GM12801 (cell line): ENCODE measurements around the gene GPR132.

ENCODE experiments used
- CTCF ChIP-seq: IDR thresholded peaks from one replicate; pipeline ENCODE4 v1.5.1; 2011; ENCODE audit warnings: control low read depth; ENCODE audit not compliant: insufficient read length; ENCODE audit errors: extremely low read depth

GPR132 gene

GRCh38 chr14:105071942-105072341 lies 6.7 kb upstream of the GPR132 start:
- no peak for TF ChIP-seq CTCF

DNA sequence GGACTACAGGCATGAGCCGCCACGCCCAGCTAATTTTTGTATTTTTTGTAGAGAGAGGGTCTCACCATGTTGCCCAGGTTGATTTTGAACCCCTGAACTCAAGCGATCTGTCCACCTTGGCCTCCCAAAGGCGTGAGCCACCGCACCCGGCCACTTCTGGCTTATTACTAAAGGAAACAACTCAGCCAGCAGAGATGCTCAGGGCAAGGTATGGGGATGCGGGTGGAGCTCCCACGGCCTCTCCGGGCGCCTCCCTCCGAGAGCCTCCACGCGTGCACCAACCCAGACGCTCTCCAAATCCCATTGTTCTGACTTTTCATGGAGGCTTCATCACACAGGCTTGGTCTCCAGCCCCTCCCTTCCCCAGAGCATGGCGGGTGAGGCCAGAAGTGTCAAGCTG lies 6.1 kb upstream of the GPR132 start:
- TF ChIP-seq CTCF: no peak

DNA sequence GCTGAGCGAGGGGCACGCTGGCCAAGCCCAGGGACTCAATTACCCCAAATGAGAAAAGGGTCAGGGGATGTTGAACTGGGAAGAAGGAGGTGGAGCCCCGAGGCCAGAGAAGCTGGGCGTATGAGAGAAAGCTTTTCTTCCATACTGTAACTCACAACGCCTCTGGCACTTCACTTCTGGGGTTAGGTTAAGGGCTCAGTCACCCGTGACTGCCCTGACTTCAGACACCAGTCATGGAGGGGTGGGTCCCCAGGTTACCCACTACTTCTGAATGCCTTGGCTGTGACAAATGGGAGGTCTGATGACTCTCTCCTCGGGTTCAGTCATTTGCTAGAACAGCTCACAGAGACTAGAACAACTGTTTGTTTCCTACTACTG lies 5.5 kb upstream of the GPR132 start:
- no peak for TF ChIP-seq CTCF

DNA sequence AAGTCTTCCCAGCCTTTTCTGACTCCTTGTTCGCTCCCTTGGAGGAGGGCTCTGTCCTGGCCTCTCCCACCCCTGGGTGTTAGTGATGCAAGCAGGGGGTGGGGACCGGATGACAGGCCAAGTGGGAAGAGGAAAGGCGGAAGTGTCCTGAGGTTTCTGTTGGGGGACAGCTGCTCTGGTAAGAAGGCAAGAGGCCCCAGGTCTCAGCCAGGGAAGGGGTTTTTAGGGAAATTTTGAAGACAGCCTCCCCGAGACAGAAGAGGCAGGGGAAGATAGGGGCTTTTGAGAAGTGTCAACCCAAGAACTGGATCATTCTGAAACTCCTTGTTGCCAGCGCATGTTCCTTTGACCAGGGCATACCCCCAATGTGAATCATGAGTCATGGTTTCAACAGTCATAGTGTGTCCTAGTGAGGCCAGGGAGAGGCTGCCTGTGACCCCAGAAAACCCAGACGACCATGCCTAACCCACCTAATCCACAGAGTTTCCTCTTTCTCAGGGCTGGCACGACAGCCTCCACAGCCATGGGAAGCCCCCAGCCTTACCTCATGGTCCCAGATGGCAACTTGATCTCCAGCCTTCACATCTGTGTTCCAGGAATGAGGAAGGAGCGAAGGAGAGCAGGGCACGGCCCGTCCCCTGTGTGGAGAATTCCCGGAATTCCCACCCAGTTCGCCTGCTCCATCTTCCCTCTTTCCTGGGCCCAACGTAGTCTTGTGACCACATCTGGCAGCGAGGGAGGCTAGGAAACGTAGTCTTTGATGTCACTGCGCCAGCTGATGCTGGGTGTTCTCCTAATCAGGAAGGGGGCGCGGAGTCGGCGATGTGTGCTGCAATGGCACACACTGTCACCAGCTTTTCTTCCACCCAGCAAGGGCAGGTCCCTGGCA lies 4.9 kb upstream of the GPR132 start:
- TF ChIP-seq CTCF: no peak

- no peak for TF ChIP-seq CTCF
Observed at GRCh38 chr14:105069522-105069870, 4.3 kb upstream of the GPR132 start.

DNA sequence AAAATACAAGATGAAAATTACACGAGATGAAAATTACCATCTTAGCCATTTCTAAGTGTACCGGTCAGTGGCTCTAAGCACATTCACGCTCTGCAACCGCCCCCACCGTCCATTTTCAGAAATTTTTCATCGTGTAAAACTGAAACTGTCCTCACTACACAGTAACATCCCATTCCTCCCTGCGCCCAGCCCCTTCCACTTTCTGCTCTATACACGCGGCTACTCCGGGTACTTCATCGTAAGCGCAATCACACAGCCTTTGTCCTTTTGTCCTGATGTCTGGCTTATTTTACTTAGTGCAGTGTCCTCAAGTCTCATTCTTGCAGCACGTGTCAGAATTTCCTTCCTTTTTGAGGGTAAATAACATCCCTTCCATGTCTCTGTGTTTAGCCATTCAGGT lies 3.6 kb upstream of the GPR132 start:
- no peak for TF ChIP-seq CTCF

DNA sequence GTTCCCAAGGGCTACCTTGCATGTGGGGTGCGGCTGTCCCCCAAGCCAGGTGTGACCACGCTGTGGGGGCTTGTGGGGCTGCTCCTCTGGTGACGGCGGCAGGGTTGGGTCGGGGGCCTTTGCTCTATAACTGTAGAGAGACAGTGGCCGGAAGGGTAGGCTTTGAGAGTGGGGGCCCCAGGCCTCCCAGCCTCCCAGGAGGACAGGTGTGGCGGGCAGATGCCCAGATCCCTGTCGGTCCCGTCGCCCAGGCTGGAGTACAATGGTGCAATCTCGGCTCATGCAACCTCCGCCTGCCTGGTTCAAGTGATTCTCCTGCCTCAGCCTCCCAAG lies 2.7 kb upstream of the GPR132 start:
- no peak for TF ChIP-seq CTCF
